Measurements from ENCODE around the gene SIX3.

The SIX3 gene

GRCh38 chr2:44943693-44944101 lies 2.2 kb downstream of the SIX3 start:
- no peak for DNase-seq (ENCODE audit: low read depth in 3 of 3)

- no peak for DNase-seq (ENCODE audit: low read depth in 3 of 3)
These were observed 2.8 kb downstream of the SIX3 start for GRCh38 chr2:44944102-44944951.

DNA sequence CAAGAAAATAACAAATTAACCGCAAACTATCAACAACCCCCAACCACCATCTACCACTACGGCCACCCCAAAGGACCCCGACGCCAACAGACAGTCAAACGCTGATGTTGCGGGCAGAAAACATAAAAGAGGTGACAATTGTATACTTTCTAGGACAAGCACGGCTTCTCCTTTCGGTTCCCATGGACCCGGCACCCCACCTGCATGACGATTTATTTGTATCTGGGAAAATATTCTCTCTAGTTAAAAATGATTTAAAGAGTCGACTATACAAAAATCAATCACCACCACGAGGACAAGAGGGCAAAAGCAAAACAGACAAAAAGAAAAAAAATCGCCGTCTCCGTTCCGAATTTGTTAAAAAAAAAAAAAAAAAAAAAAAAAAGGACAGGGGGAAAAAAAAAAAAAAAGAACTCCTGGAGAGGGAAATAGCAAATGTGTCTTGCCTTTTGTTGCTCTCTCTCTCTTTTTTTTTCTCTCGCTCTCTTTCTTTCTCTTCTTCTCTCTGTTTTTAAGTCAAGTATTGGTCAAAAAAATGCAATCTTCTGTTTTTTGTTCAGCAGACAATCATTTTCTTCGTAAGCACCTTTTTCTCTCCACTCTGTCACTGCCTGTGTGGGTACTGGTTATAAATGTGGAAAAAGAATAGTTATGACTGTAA lies 3.6 kb downstream of the SIX3 start:
- no peak for DNase-seq (ENCODE audit: low read depth in 3 of 3)

- no peak for DNase-seq (ENCODE audit: low read depth in 3 of 3)
These were observed 4.3 kb downstream of the SIX3 start for GRCh38 chr2:44945676-44946371.

GRCh38 chr2:44946372-44947027 lies 5.0 kb downstream of the SIX3 start:
- DNase-seq (ENCODE audit: low read depth in 3 of 3), result no peak

DNA sequence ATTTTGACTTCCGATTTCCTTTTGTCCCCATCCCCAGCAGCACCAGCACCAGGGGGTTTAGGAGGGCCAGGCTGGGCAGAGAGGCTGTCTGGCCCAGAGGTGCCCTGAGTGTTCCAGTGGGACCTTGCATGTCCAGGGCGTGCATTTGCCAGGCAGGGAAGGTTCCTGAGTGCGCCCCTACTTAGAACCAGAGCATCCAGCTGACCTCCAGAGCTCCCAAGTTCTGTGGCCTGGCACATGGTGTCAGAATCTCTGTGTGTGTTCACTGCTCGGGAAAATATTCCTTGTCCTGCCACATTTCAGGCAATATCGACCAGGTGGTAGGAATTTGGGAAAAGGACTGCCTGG lies 5.5 kb downstream of the SIX3 start:
- DNase-seq (ENCODE audit: low read depth in 3 of 3), result no peak

DNA sequence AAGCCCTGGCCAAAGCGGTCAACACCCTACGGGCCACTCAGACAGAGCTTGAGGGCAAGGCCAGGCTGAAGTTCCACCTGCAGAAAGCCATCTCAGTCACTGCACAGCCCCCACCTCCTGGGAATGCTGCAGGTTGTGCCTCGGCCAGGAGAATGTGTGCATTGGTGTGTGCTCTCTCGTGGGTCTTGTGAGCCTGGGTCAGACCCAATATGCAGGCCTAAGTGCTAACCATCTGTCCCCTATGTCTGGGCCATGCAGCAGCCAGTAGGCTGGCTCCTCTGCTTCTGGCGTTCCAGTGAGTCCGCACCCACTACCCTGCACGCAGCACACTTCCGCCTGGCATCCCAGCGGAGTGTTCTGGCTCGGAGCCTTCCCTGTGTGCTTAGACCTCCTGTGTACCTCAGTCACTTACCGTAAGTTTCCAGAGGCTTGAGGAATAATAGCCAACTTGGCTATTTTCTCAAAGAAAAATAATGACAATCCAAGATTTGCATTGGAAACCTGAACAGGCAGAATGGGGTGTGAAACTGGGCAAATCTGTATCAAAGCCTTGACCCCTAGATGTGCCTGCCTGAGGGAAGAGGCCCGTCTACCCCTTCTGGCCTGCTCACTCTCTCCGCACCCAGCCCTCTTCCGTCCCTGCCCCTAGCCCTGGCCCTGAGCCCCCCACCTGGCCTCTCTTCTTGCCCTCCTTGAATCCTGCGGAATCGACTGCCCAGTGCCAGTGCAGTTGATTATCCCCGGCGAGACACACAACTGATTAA lies 7.2 kb downstream of the SIX3 start:
- DNase-seq (ENCODE audit: low read depth in 3 of 3), result no peak

GRCh38 chr2:44949329-44950151 lies 8.0 kb downstream of the SIX3 start:
- no peak for DNase-seq (ENCODE audit: low read depth in 3 of 3)

- no peak for DNase-seq (ENCODE audit: low read depth in 3 of 3)
These were observed 9.1 kb downstream of the SIX3 start for GRCh38 chr2:44950646-44951045.

DNA sequence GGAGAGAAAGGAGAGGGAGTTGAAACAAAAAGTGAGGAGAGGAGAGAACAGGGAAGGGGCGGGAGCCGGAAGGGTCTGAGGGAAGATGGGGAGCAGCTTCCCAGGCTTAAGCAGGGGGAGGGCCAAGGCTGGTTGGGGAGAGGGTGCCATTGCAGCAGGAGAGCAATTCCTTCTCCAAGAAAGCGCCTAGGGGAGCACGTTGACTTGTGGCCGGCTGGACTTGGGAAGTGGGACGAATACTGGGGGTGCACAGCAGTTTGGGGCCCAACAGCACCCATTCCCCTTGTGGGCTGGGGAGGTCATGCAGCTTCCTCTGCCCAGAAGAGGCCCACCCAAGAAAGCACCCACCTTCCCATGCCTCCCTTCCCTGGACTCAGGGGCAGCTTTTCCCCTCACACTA lies 9.6 kb downstream of the SIX3 start:
- DNase-seq (ENCODE audit: low read depth in 3 of 3), result no peak

- DNase-seq (ENCODE audit: low read depth in 3 of 3), result no peak
These were observed 10.2 kb downstream of the SIX3 start for GRCh38 chr2:44951714-44952113.

- DNase-seq (ENCODE audit: low read depth in 3 of 3), result peak in 1 of 3 donors; percentile 16
These were observed 10.8 kb downstream of the SIX3 start for GRCh38 chr2:44952143-44952805.

- no peak for DNase-seq (ENCODE audit: low read depth in 3 of 3)
These were observed 11.4 kb downstream of the SIX3 start for GRCh38 chr2:44952806-44953498.

DNA sequence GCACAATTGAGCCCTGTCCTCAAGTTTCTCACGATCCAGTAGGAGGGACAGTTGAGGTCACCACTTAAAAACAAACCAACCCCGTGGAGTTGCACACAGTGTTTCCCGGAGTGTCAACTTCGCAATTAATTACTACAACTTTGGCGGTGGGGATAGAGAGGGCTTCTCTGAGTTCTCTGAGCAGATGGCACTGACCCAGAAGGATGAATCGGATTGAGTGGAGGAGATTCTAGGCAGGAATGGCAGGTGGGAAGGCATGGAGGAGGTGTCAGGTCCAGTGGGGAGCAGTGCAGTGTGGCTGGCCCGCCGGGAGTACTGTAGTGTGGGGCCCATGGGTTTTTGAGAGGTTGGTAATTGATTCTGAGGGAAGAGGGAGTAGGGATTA lies 12.0 kb downstream of the SIX3 start:
- DNase-seq (ENCODE audit: low read depth in 3 of 3), result no peak

DNA sequence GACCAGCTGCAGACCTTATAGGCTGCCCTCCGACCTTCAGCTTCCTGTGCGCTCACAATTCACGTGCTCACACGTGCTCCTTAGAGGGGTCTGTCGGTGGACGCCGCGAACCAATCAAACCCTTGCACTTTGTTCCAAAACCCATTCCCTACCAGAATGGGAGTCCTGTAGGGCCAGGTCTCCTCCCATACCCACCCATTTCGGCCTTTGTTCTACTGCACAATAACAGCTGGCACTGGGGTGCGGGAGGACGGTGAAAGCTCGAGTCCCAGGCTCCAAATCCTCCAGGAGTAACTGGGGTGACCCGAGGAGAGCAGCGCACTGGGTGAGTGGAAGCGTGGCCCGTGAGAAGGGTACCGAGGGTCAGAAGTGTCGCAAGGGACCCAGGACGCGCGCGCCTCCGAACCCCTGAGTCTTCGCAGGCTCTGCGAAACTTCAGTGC lies 13.0 kb downstream of the SIX3 start:
- DNase-seq (ENCODE audit: low read depth in 3 of 3), result no peak

DNA sequence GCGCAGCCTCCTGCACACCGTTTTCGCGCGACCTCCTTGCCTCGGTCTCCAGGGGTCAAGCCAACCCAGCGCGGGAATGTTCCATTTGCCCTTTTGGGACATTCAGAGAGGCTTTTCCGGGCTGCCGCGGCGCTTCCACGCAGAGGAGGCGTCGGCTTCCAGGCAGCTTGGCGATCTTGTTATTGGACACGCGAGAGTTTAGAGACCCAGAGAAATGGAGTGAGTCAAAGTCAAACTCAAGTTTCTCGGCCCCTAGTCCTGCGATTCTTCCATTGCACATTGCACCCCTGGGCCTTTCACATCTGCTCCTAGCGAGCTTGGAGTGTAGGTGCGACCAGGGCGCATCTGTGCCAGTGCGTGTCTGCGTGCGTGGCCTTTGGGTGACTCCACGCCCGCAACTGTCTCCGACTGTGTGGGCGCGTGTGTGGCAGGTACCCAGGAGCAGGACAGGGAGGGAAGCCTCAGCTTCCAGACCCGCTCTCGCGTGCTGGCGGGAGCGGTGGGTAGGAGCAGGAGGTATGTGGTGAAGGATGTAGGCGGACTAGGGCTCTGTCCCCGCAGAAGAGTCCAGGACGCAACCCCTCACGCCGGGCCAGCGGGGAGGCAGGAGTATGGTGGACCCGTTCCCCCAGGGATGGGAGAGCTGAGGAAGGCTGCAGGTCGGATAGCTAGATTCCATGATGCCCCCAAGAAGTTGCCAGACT lies 13.5 kb downstream of the SIX3 start:
- no peak for DNase-seq (ENCODE audit: low read depth in 3 of 3)

GRCh38 chr2:44955593-44956392 lies 14.3 kb downstream of the SIX3 start:
- peak; percentile 55 to 84 (median 67) for DNase-seq (ENCODE audit: low read depth in 3 of 3)

DNA sequence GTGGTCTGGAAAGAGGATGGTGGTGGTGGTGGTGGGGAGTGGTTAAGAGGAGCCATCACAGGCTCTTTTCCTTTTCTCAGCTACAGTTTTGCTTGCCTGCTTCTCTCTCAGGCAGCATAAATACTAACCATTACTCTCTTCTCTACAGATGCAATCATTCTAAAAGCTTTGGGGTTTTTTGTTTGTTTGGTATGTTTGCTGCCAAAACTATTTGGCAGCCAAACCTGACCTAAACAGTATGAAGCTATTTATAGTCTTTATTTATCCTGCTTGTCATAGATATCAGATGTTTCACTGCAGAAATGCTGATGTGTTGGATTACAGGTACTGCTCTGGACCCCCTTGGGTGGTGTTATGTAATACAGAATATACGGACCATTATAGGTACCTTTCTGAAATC lies 15.3 kb downstream of the SIX3 start:
- no peak for DNase-seq (ENCODE audit: low read depth in 3 of 3)

Measured in stimulated activated CD4-positive, alpha-beta T cell treated with anti-CD3 and anti-CD28 coated beads, TNF-alpha, amount 100 ng/mL, for 48 hours (primary cell).